A673 (cell line): ENCODE results near the gene MYLK. TPM values are rescaled to one million over a fixed set of nuclear protein-coding genes. Genes with fewer than 3 reads are reported as not detected.
A peak's percentile ranks its signal among the peaks of the same experiment; 100 is the strongest.

Experiments used
- BruUV-seq: library from RNA; stranded (reverse); fragments of 400-500 nt; replicated peaks from 2 replicates; lab custom pipeline; 2021; lab: Mats Ljungman, UMichigan
- CTCF ChIA-PET: fragments of 300-600 bp; sonication (Branson Sonifier 250); formaldehyde crosslinking; loops from one replicate; lab custom pipeline; 2022; ENCODE audit warnings: antibody characterized with exemption; lab: Charles Lee
- POLR2A ChIA-PET: fragments of 300-600 bp; sonication (Branson Sonifier 250); formaldehyde crosslinking; loops from one replicate; lab custom pipeline; 2022; ENCODE audit warnings: antibody characterized with exemption; ENCODE audit not compliant: low non-redundant PET; lab: Charles Lee
- DNase-seq: peaks from one replicate; pipeline ENCODE4 v3.0.0-alpha.2; 2015; ENCODE audit warnings: low spot score
- H3K27ac ChIP-seq: fragments of 200-600 bp; sonication (generic); 2 replicates; pipeline ENCODE4 v1.5.1; 2016; ENCODE audit warnings: mixed run types, low read depth, mild to moderate bottlenecking, mixed read lengths, antibody characterized with exemption, low read length; ENCODE audit not compliant: poor library complexity, severe bottlenecking
- H3K27me3 ChIP-seq: fragments of 200-600 bp; sonication (generic); replicated peaks from 2 replicates; pipeline ENCODE4 v1.6.1; 2017; ENCODE audit warnings: mixed run types, low read depth, mild to moderate bottlenecking, mixed read lengths, antibody characterized with exemption, low read length; ENCODE audit not compliant: insufficient read depth, poor library complexity
- H3K36me3 ChIP-seq: fragments of 200-600 bp; sonication (generic); 2 replicates; pipeline ENCODE4 v1.6.1; 2016; ENCODE audit warnings: mixed run types, mild to moderate bottlenecking, mixed read lengths, antibody characterized with exemption, low read length; ENCODE audit not compliant: insufficient read depth, poor library complexity, severe bottlenecking
- H3K4me1 ChIP-seq: fragments of 200-600 bp; sonication (generic); 2 replicates; pipeline ENCODE4 v1.6.1; 2017; ENCODE audit warnings: mixed run types, mild to moderate bottlenecking, mixed read lengths, antibody characterized with exemption, low read length; ENCODE audit not compliant: insufficient read depth, poor library complexity, severe bottlenecking
- H3K4me3 ChIP-seq: fragments of 200-600 bp; sonication (generic); 2 replicates; pipeline ENCODE4 v1.5.1; 2016; ENCODE audit warnings: low read depth, mixed run types, mild to moderate bottlenecking, mixed read lengths, low read length; ENCODE audit not compliant: poor library complexity, severe bottlenecking
- H3K9me3 ChIP-seq: fragments of 200-600 bp; sonication (generic); 2 replicates; pipeline ENCODE4 v1.6.1; 2016; ENCODE audit warnings: mixed run types, low read depth, mild to moderate bottlenecking, mixed read lengths, antibody characterized with exemption, low read length; ENCODE audit not compliant: poor library complexity, severe bottlenecking
- EZH2 ChIP-seq: fragments of 200-600 bp; sonication (generic); IDR thresholded peaks from 2 replicates; pipeline ENCODE4 v1.6.1; 2017; ENCODE audit warnings: borderline replicate concordance, low read depth, mild to moderate bottlenecking, mixed read lengths, antibody characterized with exemption, low read length; ENCODE audit not compliant: poor library complexity, severe bottlenecking
- intact Hi-C: fragments of 100-400 bp; cut with micrococcal nuclease; formaldehyde crosslinking; loops from one replicate; pipeline ENCODE4 v1.10.0; 2022; ENCODE audit not compliant: unreplicated experiment
- total RNA-seq: library from RNA; stranded (reverse); gene quantifications from 2 replicates; pipeline ENCODE4 v1.2.3, GENCODE V29; 2021
- TF ChIP-seq, protein P1 (sequence below): fragments of 300-800, 200-600 bp; sonication (generic); conservative IDR thresholded peaks from 2 replicates; pipeline ENCODE4 v1.5.1; 2017; ENCODE audit warnings: low read depth, mild to moderate bottlenecking, antibody characterized with exemption, low read length, moderate library complexity, mixed read lengths

Gene MYLK
- total RNA-seq, 1 experiment from 2014 or later = 3.9 TPM

DNA sequence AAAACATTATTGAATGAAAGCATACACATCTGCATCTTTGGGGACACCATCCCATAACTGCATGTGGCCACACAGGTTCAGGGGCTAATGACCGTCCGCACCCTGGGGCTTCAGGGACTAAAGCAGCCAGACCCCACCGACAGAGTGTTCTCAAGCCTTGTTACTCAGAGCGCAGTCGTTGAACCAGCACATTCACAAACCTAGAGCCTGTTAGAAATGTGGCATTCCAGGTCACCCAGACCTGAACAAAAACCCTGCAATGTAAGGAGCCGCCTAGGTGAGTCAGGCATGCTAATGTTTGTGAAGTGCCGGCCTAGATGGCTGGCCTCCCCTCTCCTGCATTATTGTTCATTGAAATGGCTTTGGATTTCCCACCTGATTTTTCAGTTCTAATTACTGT lies 247.0 kb downstream of the MYLK start:
- TF ChIP-seq EZH2 = no peak
- TF ChIP-seq, protein P1, sequence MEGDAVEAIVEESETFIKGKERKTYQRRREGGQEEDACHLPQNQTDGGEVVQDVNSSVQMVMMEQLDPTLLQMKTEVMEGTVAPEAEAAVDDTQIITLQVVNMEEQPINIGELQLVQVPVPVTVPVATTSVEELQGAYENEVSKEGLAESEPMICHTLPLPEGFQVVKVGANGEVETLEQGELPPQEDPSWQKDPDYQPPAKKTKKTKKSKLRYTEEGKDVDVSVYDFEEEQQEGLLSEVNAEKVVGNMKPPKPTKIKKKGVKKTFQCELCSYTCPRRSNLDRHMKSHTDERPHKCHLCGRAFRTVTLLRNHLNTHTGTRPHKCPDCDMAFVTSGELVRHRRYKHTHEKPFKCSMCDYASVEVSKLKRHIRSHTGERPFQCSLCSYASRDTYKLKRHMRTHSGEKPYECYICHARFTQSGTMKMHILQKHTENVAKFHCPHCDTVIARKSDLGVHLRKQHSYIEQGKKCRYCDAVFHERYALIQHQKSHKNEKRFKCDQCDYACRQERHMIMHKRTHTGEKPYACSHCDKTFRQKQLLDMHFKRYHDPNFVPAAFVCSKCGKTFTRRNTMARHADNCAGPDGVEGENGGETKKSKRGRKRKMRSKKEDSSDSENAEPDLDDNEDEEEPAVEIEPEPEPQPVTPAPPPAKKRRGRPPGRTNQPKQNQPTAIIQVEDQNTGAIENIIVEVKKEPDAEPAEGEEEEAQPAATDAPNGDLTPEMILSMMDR = no peak
- no peaks in the 10 kb centered on the region for H3K9me3 ChIP-seq
- H3K27ac ChIP-seq = no peak overlapping the region
- DNase-seq = no peak
- POLR2A ChIA-PET = no interaction called here
- H3K4me1 ChIP-seq = peaks cover 17% of the 10 kb centered on the region
- no peak overlapping the region for H3K4me3 ChIP-seq
- BruUV-seq = no TSS peak
- CTCF ChIA-PET = no interaction called here
- no peaks in the 10 kb centered on the region for H3K27me3 ChIP-seq
- H3K36me3 ChIP-seq = no peaks in the 10 kb centered on the region
- intact Hi-C loops = no loop called here

DNA sequence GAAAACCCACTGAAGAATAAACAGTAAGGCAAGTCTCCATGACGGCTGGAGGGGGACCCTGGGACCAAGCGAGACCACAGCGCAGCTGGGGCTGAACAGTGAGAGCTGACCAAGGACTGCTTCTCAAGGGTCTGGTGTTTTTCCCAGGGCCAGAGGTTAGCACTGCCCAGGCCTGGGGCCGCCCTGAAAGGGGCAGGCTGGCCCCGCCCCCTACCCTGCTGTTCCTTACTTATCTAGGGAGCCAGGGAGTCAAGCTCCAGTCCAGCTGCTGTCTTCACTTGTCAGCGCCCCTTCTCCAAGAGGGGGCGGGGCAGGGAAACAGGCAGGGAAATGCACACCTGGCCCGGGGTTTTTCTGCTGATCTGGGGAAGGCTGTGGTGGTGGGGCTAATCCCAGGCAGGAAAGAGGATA lies 247.7 kb downstream of the MYLK start:
- H3K4me1 ChIP-seq = peaks cover 19% of the 10 kb centered on the region
- H3K36me3 ChIP-seq = no peaks in the 10 kb centered on the region
- TF ChIP-seq, protein P1 = no peak
- no peak for TF ChIP-seq EZH2
- ChIA-PET CTCF (no interaction called here), POLR2A (no interaction called here)
- H3K27ac ChIP-seq = no peak overlapping the region
- DNase-seq = no peak
- no peaks in the 10 kb centered on the region for H3K27me3 ChIP-seq
- no peak overlapping the region for H3K4me3 ChIP-seq
- BruUV-seq = no TSS peak
- intact Hi-C loops = no loop called here
- H3K9me3 ChIP-seq = no peaks in the 10 kb centered on the region

- H3K36me3 ChIP-seq = no peaks in the 10 kb centered on the region
Measured at GRCh38 chr3:123635717-123636116, 248.4 kb downstream of the MYLK start.

More at GRCh38 chr3:123635717-123636116, 248.4 kb downstream of the MYLK start:
- H3K9me3 ChIP-seq = no peaks in the 10 kb centered on the region
- H3K4me3 ChIP-seq = no peak overlapping the region
- peak; percentile 44 for DNase-seq
- ChIA-PET POLR2A (no interaction called here), CTCF (no interaction called here)
- TF ChIP-seq, protein P1 = no peak
- no peak for TF ChIP-seq EZH2
- BruUV-seq = no TSS peak
- intact Hi-C loops = no loop called here
- no peak overlapping the region for H3K27ac ChIP-seq
- no peaks in the 10 kb centered on the region for H3K27me3 ChIP-seq
- peaks cover 19% of the 10 kb centered on the region for H3K4me1 ChIP-seq
